A673 (cell line): ENCODE measurements around the gene RNF8. TPM values are rescaled to one million over a fixed set of nuclear protein-coding genes. Genes with fewer than 3 reads are reported as not detected.

Experiments
- BruUV-seq: library from RNA; stranded (reverse); fragments of 400-500 nt; replicated peaks from 2 replicates; lab custom pipeline; 2021; lab: Mats Ljungman, UMichigan
- CTCF ChIA-PET: fragments of 300-600 bp; sonication (Branson Sonifier 250); formaldehyde crosslinking; loops from one replicate; lab custom pipeline; 2022; ENCODE audit warnings: antibody characterized with exemption; lab: Charles Lee
- POLR2A ChIA-PET: fragments of 300-600 bp; sonication (Branson Sonifier 250); formaldehyde crosslinking; loops from one replicate; lab custom pipeline; 2022; ENCODE audit warnings: antibody characterized with exemption; ENCODE audit not compliant: low non-redundant PET; lab: Charles Lee
- DNase-seq: peaks from one replicate; pipeline ENCODE4 v3.0.0-alpha.2; 2015; ENCODE audit warnings: low spot score
- H3K27ac ChIP-seq: fragments of 200-600 bp; sonication (generic); 2 replicates; pipeline ENCODE4 v1.5.1; 2016; ENCODE audit warnings: mixed run types, low read depth, mild to moderate bottlenecking, mixed read lengths, antibody characterized with exemption, low read length; ENCODE audit not compliant: poor library complexity, severe bottlenecking
- H3K27me3 ChIP-seq: fragments of 200-600 bp; sonication (generic); replicated peaks from 2 replicates; pipeline ENCODE4 v1.6.1; 2017; ENCODE audit warnings: mixed run types, low read depth, mild to moderate bottlenecking, mixed read lengths, antibody characterized with exemption, low read length; ENCODE audit not compliant: insufficient read depth, poor library complexity
- H3K36me3 ChIP-seq: fragments of 200-600 bp; sonication (generic); 2 replicates; pipeline ENCODE4 v1.6.1; 2016; ENCODE audit warnings: mixed run types, mild to moderate bottlenecking, mixed read lengths, antibody characterized with exemption, low read length; ENCODE audit not compliant: insufficient read depth, poor library complexity, severe bottlenecking
- H3K4me1 ChIP-seq: fragments of 200-600 bp; sonication (generic); 2 replicates; pipeline ENCODE4 v1.6.1; 2017; ENCODE audit warnings: mixed run types, mild to moderate bottlenecking, mixed read lengths, antibody characterized with exemption, low read length; ENCODE audit not compliant: insufficient read depth, poor library complexity, severe bottlenecking
- H3K4me3 ChIP-seq: fragments of 200-600 bp; sonication (generic); 2 replicates; pipeline ENCODE4 v1.5.1; 2016; ENCODE audit warnings: low read depth, mixed run types, mild to moderate bottlenecking, mixed read lengths, low read length; ENCODE audit not compliant: poor library complexity, severe bottlenecking
- H3K9me3 ChIP-seq: fragments of 200-600 bp; sonication (generic); 2 replicates; pipeline ENCODE4 v1.6.1; 2016; ENCODE audit warnings: mixed run types, low read depth, mild to moderate bottlenecking, mixed read lengths, antibody characterized with exemption, low read length; ENCODE audit not compliant: poor library complexity, severe bottlenecking
- CTCF ChIP-seq: fragments of 300-800, 200-600 bp; sonication (generic); conservative IDR thresholded peaks from 2 replicates; pipeline ENCODE4 v1.5.1; 2017; ENCODE audit warnings: low read depth, mild to moderate bottlenecking, antibody characterized with exemption, low read length, moderate library complexity, mixed read lengths
- EZH2 ChIP-seq: fragments of 200-600 bp; sonication (generic); IDR thresholded peaks from 2 replicates; pipeline ENCODE4 v1.6.1; 2017; ENCODE audit warnings: borderline replicate concordance, low read depth, mild to moderate bottlenecking, mixed read lengths, antibody characterized with exemption, low read length; ENCODE audit not compliant: poor library complexity, severe bottlenecking
- intact Hi-C: fragments of 100-400 bp; cut with micrococcal nuclease; formaldehyde crosslinking; loops from one replicate; pipeline ENCODE4 v1.10.0; 2022; ENCODE audit not compliant: unreplicated experiment
- total RNA-seq: library from RNA; stranded (reverse); gene quantifications from 2 replicates; pipeline ENCODE4 v1.2.3, GENCODE V29; 2021

The RNF8 gene
- total RNA-seq, 1 experiment from 2014 or later, result 25.6 TPM

GRCh38 chr6:37392821-37393220, 39.0 kb downstream of the RNF8 start:
- Histone ChIP-seq H3K27ac (no peak overlapping the region), H3K9me3 (no peaks in the 10 kb centered on the region), H3K36me3 (peaks cover 14% of the 10 kb centered on the region), H3K4me3 (no peak overlapping the region), H3K4me1 (no peaks in the 10 kb centered on the region), H3K27me3 (no peaks in the 10 kb centered on the region)
- no TSS peak for BruUV-seq
- intact Hi-C loops, result no loop called here
- DNase-seq, result no peak
- no peak for TF ChIP-seq EZH2
- POLR2A ChIA-PET, result no interaction called here
- CTCF ChIA-PET, result no interaction called here

GRCh38 chr6:37393381-37393929, 39.7 kb downstream of the RNF8 start:
- intact Hi-C loops, result no loop called here
- no peaks in the 10 kb centered on the region for H3K27me3 ChIP-seq
- H3K4me1 ChIP-seq, result no peaks in the 10 kb centered on the region
- no peak overlapping the region for H3K27ac ChIP-seq
- TF ChIP-seq CTCF, result no peak
- no peak for TF ChIP-seq EZH2
- peaks cover 14% of the 10 kb centered on the region for H3K36me3 ChIP-seq
- ChIA-PET POLR2A (no interaction called here), CTCF (no interaction called here)
- BruUV-seq, result no TSS peak
- H3K9me3 ChIP-seq, result no peaks in the 10 kb centered on the region
- no peak for DNase-seq
- no peak overlapping the region for H3K4me3 ChIP-seq

GRCh38 chr6:37396571-37397180, 42.9 kb downstream of the RNF8 start:
- Histone ChIP-seq H3K9me3 (no peaks in the 10 kb centered on the region), H3K4me1 (no peaks in the 10 kb centered on the region), H3K4me3 (no peak overlapping the region), H3K27ac (no peak overlapping the region), H3K27me3 (no peaks in the 10 kb centered on the region), H3K36me3 (peaks cover 5% of the 10 kb centered on the region)
- intact Hi-C loops, result no loop called here
- BruUV-seq, result no TSS peak
- TF ChIP-seq CTCF (no peak), EZH2 (no peak)
- peak; percentile 15 for DNase-seq
- CTCF ChIA-PET, result no interaction called here
- POLR2A ChIA-PET, result no interaction called here
